HEK293 (cell line): Measurements from ENCODE around the gene KLHL36.

Experiments
- CTCF ChIA-PET: fragments of 350-600 bp; formaldehyde crosslinking; extraction: SDS; loops from one replicate; lab custom pipeline; 2021; ENCODE audit warnings: antibody characterized with exemption; lab: Yijun Ruan, JAX
- POLR2A ChIA-PET: fragments of 300-600 bp; formaldehyde crosslinking; extraction: SDS; loops from one replicate; lab custom pipeline; 2020; ENCODE audit warnings: antibody characterized with exemption, inconsistent platforms; lab: Yijun Ruan, JAX
- H3K27ac ChIP-seq: fragments of 200-500 bp; sonication (Bioruptor generic); 2 replicates; pipeline ENCODE4 v1.5.1; 2014; ENCODE audit warnings: low read depth, low read length, control low read depth, inconsistent platforms; ENCODE audit errors: extremely low read depth
- H3K36me3 ChIP-seq, 2 experiments: fragments of 200-500 bp in 1 of 2; sonication (Bioruptor generic) in 1 of 2; 1 replicate in 1 of 2; 2 replicates in 1 of 2; pipeline ENCODE4 v1.5.1; 2014 to 2017; ENCODE audit warnings: inconsistent platforms in 2 of 2, low read length in 2 of 2; ENCODE audit not compliant: control insufficient read depth in 2 of 2, insufficient read depth in 1 of 2
- H3K4me1 ChIP-seq: fragments of 200-500 bp; sonication (Bioruptor generic); 2 replicates; pipeline ENCODE4 v1.5.1; 2014; ENCODE audit warnings: mild to moderate bottlenecking, low read length, inconsistent platforms; ENCODE audit not compliant: control insufficient read depth, insufficient read depth
- H3K4me3 ChIP-seq: 2 replicates; pipeline ENCODE4 v1.5.1; 2011; ENCODE audit warnings: low read depth, mild to moderate bottlenecking, control low read depth, low read length, moderate library complexity
- H3K9me3 ChIP-seq: fragments of 200-500 bp; sonication (Bioruptor generic); 2 replicates; pipeline ENCODE4 v1.5.1; 2014; ENCODE audit warnings: low read depth, low read length, inconsistent platforms; ENCODE audit not compliant: control insufficient read depth, insufficient read depth
- GLIS2 ChIP-seq: fragments of 450-650 bp; formaldehyde crosslinking; IDR thresholded peaks from 2 replicates; pipeline ENCODE4 v1.5.1; 2016; ENCODE audit warnings: missing biosample characterization, missing genetic modification characterization
- KLF1 ChIP-seq: fragments of 450-650 bp; formaldehyde crosslinking; IDR thresholded peaks from 2 replicates; pipeline ENCODE4 v1.5.1; 2016; ENCODE audit warnings: missing biosample characterization, missing genetic modification characterization
- MEIS1 ChIP-seq: sonication (generic); formaldehyde crosslinking; IDR thresholded peaks from 2 replicates; pipeline ENCODE4 v1.8.1; 2022; ENCODE audit warnings: missing genetic modification reagents, mild to moderate bottlenecking, borderline replicate concordance
- PBX3 ChIP-seq: sonication (generic); formaldehyde crosslinking; IDR thresholded peaks from 2 replicates; pipeline ENCODE4 v1.8.1; 2022; ENCODE audit warnings: mild to moderate bottlenecking, moderate library complexity, missing genetic modification reagents
- REST ChIP-seq: fragments of 450-650 bp; formaldehyde crosslinking; IDR thresholded peaks from 2 replicates; pipeline ENCODE4 v1.5.1; 2016; ENCODE audit warnings: missing biosample characterization, missing genetic modification characterization
- SCRT2 ChIP-seq: fragments of 450-650 bp; formaldehyde crosslinking; IDR thresholded peaks from 2 replicates; pipeline ENCODE4 v1.5.1; 2016; ENCODE audit warnings: missing biosample characterization, missing genetic modification characterization
- ZBTB11 ChIP-seq: fragments of 450-650 bp; formaldehyde crosslinking; conservative IDR thresholded peaks from 2 replicates; pipeline ENCODE4 v1.5.1; 2016; ENCODE audit warnings: low read depth, missing biosample characterization, missing genetic modification characterization
- ZBTB17 ChIP-seq: fragments of 450-650 bp; formaldehyde crosslinking; IDR thresholded peaks from 2 replicates; pipeline ENCODE4 v1.5.1; 2016; ENCODE audit warnings: missing biosample characterization, missing genetic modification characterization
- ZBTB20 ChIP-seq: fragments of 450-650 bp; formaldehyde crosslinking; IDR thresholded peaks from 2 replicates; pipeline ENCODE4 v1.5.1; 2016; ENCODE audit warnings: missing biosample characterization, missing genetic modification characterization
- ZBTB48 ChIP-seq: fragments of 450-650 bp; formaldehyde crosslinking; IDR thresholded peaks from 2 replicates; pipeline ENCODE4 v1.5.1; 2016; ENCODE audit warnings: missing biosample characterization, missing genetic modification characterization
- ZEB2 ChIP-seq: fragments of 450-650 bp; formaldehyde crosslinking; IDR thresholded peaks from 2 replicates; pipeline ENCODE4 v1.5.1; 2016; ENCODE audit warnings: missing biosample characterization, missing genetic modification characterization
- ZNF140 ChIP-seq: fragments of 450-650 bp; formaldehyde crosslinking; IDR thresholded peaks from 2 replicates; pipeline ENCODE4 v1.5.1; 2016; ENCODE audit warnings: missing biosample characterization, missing genetic modification characterization
- ZNF24 ChIP-seq: fragments of 450-650 bp; formaldehyde crosslinking; IDR thresholded peaks from 2 replicates; pipeline ENCODE4 v1.5.1; 2016; ENCODE audit warnings: missing biosample characterization, missing genetic modification characterization
- ZNF266 ChIP-seq: fragments of 450-650 bp; formaldehyde crosslinking; IDR thresholded peaks from 2 replicates; pipeline ENCODE4 v1.5.1; 2016; ENCODE audit warnings: missing biosample characterization, missing genetic modification characterization, low read depth
- ZNF335 ChIP-seq: fragments of 450-650 bp; formaldehyde crosslinking; conservative IDR thresholded peaks from 2 replicates; pipeline ENCODE4 v1.5.1; 2016; ENCODE audit warnings: missing biosample characterization, missing genetic modification characterization
- ZNF350 ChIP-seq: fragments of 450-650 bp; formaldehyde crosslinking; IDR thresholded peaks from 2 replicates; pipeline ENCODE4 v1.5.0; 2017; ENCODE audit warnings: missing biosample characterization, mild to moderate bottlenecking, missing genetic modification characterization
- ZNF449 ChIP-seq: fragments of 450-650 bp; formaldehyde crosslinking; IDR thresholded peaks from 2 replicates; pipeline ENCODE4 v1.5.1; 2017; ENCODE audit warnings: missing biosample characterization, mild to moderate bottlenecking, missing genetic modification characterization, moderate library complexity
- ZNF555 ChIP-seq: fragments of 450-650 bp; formaldehyde crosslinking; conservative IDR thresholded peaks from 2 replicates; pipeline ENCODE4 v1.5.1; 2017; ENCODE audit warnings: missing biosample characterization, mild to moderate bottlenecking, missing genetic modification characterization, inconsistent platforms
- ZNF600 ChIP-seq: fragments of 450-650 bp; formaldehyde crosslinking; IDR thresholded peaks from 2 replicates; pipeline ENCODE4 v1.5.1; 2016; ENCODE audit warnings: missing biosample characterization, missing genetic modification characterization
- ZNF623 ChIP-seq: fragments of 450-650 bp; formaldehyde crosslinking; IDR thresholded peaks from 2 replicates; pipeline ENCODE4 v1.5.1; 2016; ENCODE audit warnings: missing biosample characterization, missing genetic modification characterization
- ZNF692 ChIP-seq: fragments of 450-650 bp; formaldehyde crosslinking; IDR thresholded peaks from 2 replicates; pipeline ENCODE4 v1.5.1; 2016; ENCODE audit warnings: missing biosample characterization, missing genetic modification characterization
- ZNF76 ChIP-seq: fragments of 450-650 bp; formaldehyde crosslinking; IDR thresholded peaks from 2 replicates; pipeline ENCODE4; 2016; ENCODE audit warnings: low read depth, missing biosample characterization, missing genetic modification characterization, borderline replicate concordance
- ZNF837 ChIP-seq: fragments of 450-650 bp; formaldehyde crosslinking; IDR thresholded peaks from 2 replicates; pipeline ENCODE4 v1.5.1; 2016; ENCODE audit warnings: missing biosample characterization, missing genetic modification characterization
- ZXDB ChIP-seq: fragments of 450-650 bp; formaldehyde crosslinking; IDR thresholded peaks from 2 replicates; pipeline ENCODE4 v1.5.1; 2016; ENCODE audit warnings: missing biosample characterization, missing genetic modification characterization
- TF ChIP-seq, protein P1 (sequence below): fragments of 450-650 bp; formaldehyde crosslinking; IDR thresholded peaks from 2 replicates; pipeline ENCODE4 v1.5.1; 2016; ENCODE audit warnings: missing biosample characterization, missing genetic modification characterization

Gene KLHL36

GRCh38 chr16:84699147-84699711 lies 50.9 kb downstream of the KLHL36 start:
- no peaks in the 10 kb centered on the region for H3K9me3 ChIP-seq
- no peaks in the 10 kb centered on the region for H3K36me3 ChIP-seq
- ChIA-PET POLR2A (no interaction called here), CTCF (interaction anchor here (1.2 kb wide), 1 partner anchor 39 kb away, joined by 4 read pairs; no protein-coding TSS in a partner anchor)
- peak overlapping the region; percentile 69 for H3K4me3 ChIP-seq
- H3K4me1 ChIP-seq, result peaks cover 13% of the 10 kb centered on the region
- H3K27ac ChIP-seq, result peak overlapping the region; percentile 91
- no peak for TF ChIP-seq ZBTB11 (tag by site-specific recombination)
- TF ChIP-seq ZNF555 (tag by site-specific recombination), result no peak
- peak; percentile 73 for TF ChIP-seq SCRT2
- peak; percentile 28; the same call in 1 of the 2 replicates for TF ChIP-seq ZBTB48 (tag by site-specific recombination)
- TF ChIP-seq ZNF692, result peak; percentile 89
- peak; percentile 84 for TF ChIP-seq ZNF24 (tag by site-specific recombination)
- peak; percentile 31; the same call in 1 of the 2 replicates for TF ChIP-seq GLIS2 (tag by site-specific recombination)
- TF ChIP-seq ZNF623 (tag by site-specific recombination), result no peak
- TF ChIP-seq ZEB2 (tag by site-specific recombination), result no peak
- no peak for TF ChIP-seq PBX3 (CRISPR knock-in tag)
- TF ChIP-seq ZNF140 (tag by site-specific recombination), result no peak
- TF ChIP-seq ZBTB20 (tag by site-specific recombination), result peak; percentile 99
- no peak for TF ChIP-seq KLF1
- no peak for TF ChIP-seq REST (tag by site-specific recombination)
- no peak for TF ChIP-seq ZNF600 (tag by site-specific recombination)
- peak; percentile 27; the same call in 1 of the 2 replicates for TF ChIP-seq ZNF449 (tag by site-specific recombination)
- TF ChIP-seq ZNF266, result no peak
- peak; percentile 31; the same call in 1 of the 2 replicates for TF ChIP-seq ZNF76 (tag by site-specific recombination)
- no peak for TF ChIP-seq ZNF350 (tag by site-specific recombination)
- TF ChIP-seq ZXDB (tag by site-specific recombination), result 0 out of 2 replicates have a peak, but pooled peaks have one; percentile 26
- TF ChIP-seq ZBTB17 (tag by site-specific recombination), result peak; percentile 44; the same call in 1 of the 2 replicates
- TF ChIP-seq MEIS1 (CRISPR knock-in tag), result no peak
- peak; percentile 81 for TF ChIP-seq ZNF335 (tag by site-specific recombination)
- TF ChIP-seq, protein P1, sequence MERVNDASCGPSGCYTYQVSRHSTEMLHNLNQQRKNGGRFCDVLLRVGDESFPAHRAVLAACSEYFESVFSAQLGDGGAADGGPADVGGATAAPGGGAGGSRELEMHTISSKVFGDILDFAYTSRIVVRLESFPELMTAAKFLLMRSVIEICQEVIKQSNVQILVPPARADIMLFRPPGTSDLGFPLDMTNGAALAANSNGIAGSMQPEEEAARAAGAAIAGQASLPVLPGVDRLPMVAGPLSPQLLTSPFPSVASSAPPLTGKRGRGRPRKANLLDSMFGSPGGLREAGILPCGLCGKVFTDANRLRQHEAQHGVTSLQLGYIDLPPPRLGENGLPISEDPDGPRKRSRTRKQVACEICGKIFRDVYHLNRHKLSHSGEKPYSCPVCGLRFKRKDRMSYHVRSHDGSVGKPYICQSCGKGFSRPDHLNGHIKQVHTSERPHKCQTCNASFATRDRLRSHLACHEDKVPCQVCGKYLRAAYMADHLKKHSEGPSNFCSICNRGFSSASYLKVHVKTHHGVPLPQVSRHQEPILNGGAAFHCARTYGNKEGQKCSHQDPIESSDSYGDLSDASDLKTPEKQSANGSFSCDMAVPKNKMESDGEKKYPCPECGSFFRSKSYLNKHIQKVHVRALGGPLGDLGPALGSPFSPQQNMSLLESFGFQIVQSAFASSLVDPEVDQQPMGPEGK (tag by site-specific recombination), result peak; percentile 81
- no peak for TF ChIP-seq ZNF837
- TF ChIP-seq, all 188 proteins: peak for 12
